SH-SY5Y (cell line): ENCODE measurements around the gene ARSB.

Experiments used
- GATA2 ChIP-seq: IDR thresholded peaks from 2 replicates; pipeline ENCODE4 v1.6.1; 2011; ENCODE audit warnings: mild to moderate bottlenecking, low read depth, low read length
- GATA3 ChIP-seq: IDR thresholded peaks from 2 replicates; pipeline ENCODE4 v1.6.1; 2011; ENCODE audit warnings: low read depth, mild to moderate bottlenecking, low read length, moderate library complexity

DNA sequence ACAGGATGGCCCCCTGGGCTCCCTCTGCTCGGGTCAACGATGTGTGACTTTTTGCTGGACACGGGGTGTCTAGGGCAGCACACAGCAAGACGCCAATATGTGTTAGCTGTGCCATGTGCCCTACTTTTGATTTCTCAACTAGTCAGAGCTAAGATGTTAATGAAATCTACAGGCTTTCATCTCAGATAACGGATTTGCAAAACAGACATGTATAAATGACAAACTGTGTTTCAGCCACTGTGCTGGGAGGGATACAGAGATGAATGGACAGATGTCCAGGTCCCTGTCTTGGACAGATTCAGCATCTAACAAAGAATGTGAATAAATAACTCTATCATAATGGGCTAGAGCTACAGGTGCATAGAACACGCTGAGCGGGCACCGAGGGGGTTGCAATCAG is 176.3 kb downstream of the ARSB start:
- TF ChIP-seq GATA3 = peak; percentile 41
- peak; percentile 74 for TF ChIP-seq GATA2
